Activated T-cell treated with anti-CD3 and anti-CD28 coated beads, Interleukin-2, amount 50 U/mL, for 1 hour (primary cell): ENCODE measurements around the gene FNIP1.
"Not testable (repeated sequence)": the region's sequence is repeated elsewhere in the genome, so short reads cannot be mapped to it uniquely, and the experiment has no call there.

ENCODE experiments used
- DNase-seq: peaks from one replicate; pipeline ENCODE4 v3.0.0-alpha.2; 2020

The FNIP1 gene

DNA sequence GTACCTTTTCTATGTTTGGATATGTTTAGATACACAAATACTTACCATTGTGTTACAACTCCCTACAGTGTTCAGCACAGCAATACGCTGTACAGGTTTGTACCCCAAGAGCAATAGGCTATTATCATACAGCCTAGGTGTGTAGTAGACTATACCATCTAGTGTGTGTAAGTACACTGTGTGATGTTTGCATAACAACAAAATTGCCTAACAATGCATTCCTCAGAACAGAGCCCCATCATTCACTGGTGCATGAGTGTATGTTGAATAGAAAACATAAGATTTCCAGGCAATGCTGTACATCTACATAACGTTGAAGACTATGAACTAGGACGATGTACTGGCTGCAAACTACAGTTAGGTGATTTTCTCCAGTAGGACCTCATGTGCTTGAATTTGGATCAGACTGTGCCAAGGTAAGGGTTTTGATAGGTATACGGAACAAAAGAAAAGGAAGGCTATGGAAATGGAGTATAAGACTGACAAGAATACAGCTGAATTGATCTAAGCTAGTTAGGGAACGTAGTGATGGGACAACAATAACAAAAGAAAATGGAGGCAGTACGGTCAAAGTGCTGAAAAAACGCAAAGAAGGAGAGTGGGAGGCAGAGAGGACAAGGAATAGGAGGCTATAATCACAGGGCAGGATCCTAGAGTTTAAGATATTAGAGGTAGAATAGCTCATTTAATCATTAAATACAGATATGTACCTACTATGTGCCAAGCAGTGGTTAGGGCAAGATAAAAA, 46.9 kb downstream of the FNIP1 start:
- DNase-seq, result no peak

DNA sequence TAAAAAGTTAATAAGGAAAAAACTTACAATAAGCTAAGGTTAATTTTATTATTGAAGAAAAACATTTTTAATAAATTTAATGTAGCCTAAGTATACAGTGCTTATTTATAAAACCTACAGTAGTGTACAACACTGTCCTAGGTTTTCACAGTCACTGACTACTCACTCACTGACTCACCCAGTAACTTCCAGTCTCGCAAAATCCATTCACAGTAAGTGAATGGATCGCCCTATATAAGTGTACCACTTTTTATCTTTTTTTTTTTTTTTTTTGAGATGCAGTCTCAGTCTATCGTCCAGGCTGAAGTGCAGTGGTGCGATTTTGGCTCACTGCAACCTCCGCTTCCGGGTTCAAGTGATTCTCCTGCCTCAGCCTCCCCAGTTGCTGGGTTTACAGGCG, 47.7 kb downstream of the FNIP1 start:
- DNase-seq, result no peak

DNA sequence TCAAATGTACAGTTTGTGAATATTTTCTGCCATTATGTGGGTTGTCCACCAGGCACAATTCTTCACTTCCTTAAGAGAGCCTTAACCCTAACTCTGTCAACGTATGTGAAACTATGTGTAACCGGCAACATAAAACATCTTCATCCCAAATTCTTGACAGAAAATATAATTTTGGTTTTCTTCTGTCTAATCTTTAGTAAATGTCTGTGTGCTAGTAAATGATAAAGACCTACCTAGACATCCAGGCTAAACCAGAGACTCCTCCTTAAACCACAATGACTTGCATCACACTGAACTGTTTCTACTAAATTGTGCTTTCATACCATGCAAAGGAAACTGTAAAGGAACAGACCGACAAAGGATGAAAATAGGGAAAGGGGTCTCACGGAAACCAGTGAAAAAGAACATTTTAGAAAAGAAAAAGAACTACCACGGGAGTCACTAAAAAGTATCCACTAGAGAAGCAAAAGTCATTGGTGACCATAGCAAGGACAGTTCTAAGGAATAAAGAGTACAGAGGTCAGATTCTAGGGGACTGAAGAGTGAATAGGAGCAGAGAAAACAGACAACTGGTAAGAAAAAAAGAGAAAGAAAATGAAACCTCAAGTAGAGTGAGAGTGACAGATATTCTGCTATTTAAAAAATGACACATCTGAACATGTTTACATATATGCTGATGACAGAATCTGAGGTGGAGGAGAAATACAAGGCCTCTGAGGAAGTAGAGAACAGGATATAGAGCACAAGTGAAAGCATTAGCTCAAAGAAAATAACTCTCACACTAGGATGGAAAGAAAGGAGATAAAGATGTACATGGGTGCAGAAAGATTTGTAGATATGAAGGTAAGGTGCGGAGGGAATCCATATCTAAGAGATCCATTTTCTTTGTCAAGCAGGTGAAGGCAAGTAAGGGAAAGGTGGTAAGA, 49.4 kb downstream of the FNIP1 start:
- DNase-seq, result no peak

DNA sequence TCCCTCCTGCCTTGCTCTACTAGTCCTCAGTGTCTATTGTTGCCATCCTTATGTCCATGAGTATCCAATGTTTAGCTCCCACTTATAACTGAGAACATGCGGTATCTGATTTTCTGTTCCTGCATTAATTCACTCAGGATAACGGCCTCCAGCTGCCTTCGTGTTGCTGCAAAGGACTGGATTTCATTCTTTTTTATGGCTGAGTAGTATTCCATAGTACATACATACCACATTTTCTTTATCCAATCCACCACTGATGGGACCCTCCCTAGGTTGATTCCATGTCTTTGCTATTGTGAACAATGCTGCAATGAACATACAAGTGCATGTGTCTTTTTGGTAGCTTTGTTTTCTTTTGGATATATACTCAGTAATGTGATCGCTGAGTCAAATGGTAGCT, 50.4 kb downstream of the FNIP1 start:
- DNase-seq, result no peak

DNA sequence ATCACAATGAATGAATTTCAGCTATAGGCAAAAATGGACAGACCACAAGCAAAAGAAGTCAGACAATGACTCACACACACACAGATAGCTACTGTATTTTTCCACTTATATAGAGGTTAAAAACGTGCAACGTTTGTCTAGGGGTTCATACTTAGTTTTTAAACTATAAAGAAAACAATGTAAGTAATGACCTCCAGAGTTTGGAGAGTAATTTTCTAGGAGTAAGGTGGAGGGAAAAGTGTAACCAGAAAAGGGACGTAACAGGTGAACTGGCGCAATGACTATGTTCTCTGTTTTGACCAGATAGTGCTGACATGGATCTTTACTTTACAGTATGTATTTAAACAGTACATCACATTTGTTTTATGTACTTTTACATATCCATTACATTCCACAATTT, 51.1 kb downstream of the FNIP1 start:
- DNase-seq, result no peak

DNA sequence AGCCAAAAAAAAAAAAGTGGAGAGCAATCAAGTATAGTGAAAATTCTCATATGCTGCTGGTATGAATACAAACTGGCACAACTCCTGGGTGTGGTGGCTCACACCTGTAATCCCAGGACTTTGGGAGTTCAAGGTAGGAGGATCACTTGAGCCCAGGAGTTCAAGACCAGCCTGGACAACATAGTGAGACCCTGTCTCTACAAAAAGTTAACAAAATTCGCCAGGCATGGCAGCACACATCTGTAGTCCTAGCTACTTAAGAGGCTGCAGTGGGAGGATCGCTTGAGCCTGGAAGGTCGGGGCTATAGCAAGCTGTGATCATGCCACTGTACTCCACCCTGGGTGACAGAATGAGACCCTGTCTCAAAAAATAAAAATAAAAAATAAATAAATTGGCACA, 51.7 kb downstream of the FNIP1 start:
- DNase-seq, result no peak

DNA sequence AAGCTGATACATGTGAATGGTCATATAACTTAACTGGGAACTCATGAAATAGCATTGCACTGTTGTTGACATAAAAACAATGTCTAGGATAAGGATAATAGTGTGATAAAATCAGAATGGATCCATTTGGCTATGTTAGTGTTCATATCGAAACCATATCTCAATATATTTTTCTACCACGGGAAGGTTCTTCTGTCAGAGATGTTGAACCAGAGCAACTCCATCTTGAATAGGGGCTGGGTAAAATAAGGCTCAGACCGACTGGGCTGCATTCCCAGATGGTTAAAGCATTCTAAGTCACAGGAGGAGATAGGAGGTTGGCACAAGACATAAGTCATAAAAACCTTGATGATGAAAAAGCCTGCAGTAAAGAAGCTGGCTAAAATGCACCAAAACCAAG, 56.3 kb downstream of the FNIP1 start:
- DNase-seq, result no peak

DNA sequence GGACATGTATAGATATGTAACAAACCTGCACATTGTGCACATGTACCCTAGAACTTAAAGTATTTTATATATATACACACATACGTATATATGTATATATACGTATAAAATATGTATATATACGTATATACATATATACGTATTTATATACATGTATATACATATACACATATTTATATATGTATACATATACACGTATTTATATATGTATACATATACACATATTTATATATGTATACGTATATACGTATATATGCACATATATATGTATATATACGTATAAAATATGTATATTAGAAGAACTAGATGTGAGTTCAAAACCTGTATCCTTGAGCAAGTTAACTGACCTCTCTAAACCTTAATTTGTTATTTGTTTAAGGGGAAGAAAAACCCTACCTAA, 61.4 kb downstream of the FNIP1 start:
- DNase-seq, result no peak

DNA sequence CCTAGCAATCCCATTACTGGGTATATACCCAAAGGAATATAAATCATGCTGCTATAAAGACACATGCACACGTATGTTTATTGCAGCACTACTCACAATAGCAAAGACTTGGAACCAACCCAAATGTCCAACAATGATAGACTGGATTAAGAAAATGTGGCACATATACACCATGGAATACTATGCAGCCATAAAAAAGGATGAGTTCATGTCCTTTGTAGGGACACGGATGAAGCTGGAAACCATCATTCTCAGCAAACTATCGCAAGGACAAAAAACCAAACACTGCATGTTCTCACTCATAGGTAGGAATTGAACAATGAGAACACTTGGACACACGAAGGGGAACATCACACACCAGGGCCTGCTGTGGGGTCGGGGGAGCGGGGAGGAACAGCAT, 61.9 kb downstream of the FNIP1 start:
- DNase-seq, result not testable (repeated sequence)

DNA sequence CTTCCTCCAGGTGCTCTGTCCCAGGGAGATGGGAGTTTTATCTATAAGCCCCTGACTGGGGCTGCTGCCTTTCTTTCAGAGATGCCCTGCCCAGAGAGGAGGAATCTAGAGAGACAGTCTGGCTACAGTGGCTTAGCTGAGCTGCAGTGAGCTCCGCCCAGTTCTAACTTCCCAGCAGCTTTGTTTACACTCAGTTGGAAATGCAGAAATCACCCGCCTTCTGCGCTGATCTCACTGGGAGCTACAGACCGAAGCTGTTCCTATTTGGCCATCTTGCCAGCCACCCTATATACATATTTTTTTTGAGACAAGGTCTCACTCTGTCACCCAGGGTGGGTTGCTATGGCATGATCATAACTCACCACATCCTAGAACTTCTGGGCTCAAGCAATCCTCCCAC, 67.5 kb downstream of the FNIP1 start:
- DNase-seq, result not testable (repeated sequence)

DNA sequence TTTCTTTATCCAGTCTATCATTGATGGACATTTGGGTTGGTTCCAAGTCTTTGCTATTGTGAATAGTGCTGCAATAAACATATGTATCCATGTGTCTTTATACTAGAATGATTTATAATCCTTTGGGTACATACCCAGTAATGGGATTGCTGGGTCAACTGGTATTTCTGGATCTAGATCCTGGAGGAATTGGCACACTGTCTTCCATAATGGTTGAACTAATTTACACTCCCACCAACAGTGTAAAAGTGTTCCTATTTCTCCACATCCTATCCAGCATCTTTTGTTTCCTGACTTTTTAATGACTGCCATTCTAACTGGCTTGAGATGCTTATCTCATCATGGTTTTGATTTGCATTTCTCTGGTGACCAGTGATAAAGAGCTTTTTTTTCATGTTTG, 72.7 kb downstream of the FNIP1 start:
- not testable (repeated sequence) for DNase-seq

DNA sequence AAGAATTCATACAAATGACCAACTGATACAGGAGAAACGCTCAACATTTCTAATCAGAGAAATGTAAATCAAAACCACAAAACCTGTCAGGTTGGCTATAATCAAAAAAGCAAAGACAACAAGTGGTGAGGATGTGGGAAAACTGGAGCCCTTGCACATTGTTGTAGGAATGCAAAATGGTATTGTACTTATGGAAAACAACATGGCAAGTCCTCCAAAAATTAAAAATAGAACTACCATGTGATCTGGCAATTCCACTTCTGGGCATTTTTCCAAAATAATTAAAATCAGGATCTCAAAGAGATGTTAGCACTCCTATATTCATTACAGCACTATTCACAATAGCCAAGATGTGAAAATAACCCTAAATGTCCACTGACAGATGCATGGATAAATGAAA, 76.1 kb downstream of the FNIP1 start:
- no peak for DNase-seq

DNA sequence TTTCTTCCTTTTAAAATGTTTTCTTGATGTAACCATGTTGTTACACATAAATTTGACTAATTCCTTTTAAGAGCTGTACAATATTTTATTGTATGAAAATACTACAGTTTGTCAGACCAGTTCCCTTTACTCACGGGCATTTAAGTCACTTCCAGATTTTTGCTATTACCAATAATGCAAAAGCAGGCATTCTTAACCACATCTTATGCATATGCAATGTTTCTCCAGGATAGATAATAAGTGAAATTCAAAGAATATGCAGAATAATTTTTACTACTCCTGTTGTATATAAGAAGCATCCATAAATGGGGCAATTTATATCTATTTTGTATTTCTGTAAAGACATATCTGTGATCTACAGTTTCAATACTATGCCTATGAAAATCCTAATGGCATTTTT, 77.3 kb downstream of the FNIP1 start:
- no peak for DNase-seq

DNA sequence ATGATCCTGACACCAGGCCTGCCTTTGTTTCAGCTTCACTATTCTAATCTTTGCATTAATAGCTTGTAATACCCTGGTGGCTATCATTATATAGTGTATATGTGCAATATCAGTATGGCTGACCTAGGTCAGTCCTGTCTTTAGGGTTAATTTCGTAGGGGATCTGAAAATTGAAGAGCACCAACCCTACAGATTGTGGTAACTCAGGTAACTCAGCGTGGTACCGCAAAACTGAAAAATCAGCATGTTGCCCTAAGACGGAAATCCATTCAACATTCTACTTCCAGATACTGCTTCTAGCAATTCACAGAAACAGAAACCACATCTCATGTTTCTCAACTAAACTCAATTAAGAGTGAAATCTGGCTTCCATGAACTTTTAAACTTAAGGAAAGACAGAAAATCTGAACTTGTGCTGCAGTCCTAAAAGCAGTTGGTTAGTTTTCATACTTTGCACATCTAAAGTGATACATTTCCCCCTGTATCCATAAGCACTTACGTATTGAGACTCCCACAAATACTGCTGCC, 78.3 kb downstream of the FNIP1 start:
- DNase-seq, result no peak

DNA sequence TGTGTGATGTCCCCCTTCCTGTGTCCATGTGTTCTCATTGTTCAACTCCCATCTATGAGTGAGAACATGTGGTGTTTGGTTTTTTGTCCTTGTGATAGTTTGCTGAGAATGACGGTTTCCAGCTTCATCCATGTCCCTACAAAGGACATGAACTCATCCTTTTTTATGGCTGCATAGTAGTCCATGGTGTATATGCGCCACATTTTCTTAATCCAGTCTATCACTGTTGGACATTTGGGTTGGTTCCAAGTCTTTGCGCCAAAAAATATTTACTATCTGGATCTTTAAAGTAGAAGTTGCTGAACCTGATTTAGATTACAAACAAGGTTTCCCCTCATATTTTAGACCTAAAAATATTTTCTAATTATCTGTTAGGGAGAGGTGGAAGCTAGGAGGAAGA, 79.7 kb downstream of the FNIP1 start:
- not testable (repeated sequence) for DNase-seq

DNA sequence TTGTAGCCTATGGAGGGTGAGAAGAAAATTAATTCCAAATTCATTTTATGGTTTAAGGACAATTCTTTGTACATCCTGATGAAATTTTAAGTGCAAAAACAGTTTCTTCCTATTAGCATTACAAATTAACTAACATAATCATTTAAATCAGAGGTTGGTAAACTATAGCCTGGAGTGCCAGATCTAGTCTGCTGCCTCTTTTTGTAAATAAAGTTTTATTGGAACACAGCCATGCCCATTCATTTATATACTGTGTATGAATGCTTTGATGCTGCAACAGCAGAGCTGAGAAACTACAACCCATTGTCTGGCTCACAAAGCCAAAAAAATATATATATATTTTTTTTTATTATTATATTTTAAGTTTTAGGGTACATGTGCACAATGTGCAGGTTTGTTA, 80.2 kb downstream of the FNIP1 start:
- DNase-seq, result no peak

DNA sequence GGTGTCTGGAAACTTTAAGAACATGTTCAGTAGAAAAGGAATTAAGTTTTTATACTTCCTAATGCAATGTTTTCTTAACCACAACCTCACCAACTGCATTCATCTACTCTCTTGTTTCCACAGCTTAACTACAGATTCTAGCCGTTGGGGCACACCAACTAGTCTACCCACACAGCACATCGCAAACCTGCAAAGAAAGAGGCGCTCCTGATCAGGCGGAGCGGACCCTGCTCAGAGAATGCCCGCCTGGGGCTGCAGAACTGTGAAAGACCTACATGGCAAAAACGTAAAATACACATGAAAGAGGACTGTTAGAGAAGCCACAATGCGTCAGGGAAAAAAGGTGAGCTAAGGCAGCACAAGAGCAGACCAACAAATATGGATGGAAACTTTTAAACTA, 86.4 kb downstream of the FNIP1 start:
- no peak for DNase-seq

DNA sequence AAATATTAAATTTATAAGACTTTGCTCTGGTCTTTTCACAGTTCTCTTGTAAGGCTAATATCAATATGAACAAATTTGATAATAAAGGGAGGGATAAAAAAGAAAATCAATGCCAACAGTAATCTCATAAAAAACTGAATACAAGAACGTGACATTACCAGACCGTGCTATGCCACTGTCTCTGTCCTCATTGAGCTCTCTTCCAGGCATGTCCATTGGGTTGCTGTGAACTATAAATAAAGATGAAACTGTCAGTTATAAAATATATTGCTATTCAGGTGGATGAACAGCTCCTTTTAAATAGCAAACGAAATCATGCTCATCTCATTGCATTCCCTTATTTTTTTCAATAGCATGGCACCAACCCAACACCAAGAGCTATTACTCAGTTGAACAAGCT, 87.8 kb downstream of the FNIP1 start:
- no peak for DNase-seq

DNA sequence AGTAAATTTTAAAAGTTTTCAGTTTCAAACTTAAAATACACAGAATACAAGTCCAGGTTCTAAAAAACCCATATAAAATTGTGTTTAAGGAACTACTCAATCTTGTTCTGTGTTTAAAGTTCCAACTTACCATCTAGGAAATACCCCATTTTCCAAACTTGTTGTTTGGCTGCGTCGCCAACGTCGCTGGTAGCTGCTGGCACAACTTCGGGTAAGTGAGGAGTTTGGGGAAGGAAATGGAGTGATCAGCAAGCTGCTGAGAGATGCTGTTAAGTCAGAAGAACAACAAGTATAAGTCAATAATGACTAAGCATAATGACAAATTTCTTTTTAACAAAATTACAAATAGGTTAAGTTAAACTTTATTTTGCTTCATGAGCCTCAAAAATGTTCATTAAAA, 90.5 kb downstream of the FNIP1 start:
- no peak for DNase-seq

DNA sequence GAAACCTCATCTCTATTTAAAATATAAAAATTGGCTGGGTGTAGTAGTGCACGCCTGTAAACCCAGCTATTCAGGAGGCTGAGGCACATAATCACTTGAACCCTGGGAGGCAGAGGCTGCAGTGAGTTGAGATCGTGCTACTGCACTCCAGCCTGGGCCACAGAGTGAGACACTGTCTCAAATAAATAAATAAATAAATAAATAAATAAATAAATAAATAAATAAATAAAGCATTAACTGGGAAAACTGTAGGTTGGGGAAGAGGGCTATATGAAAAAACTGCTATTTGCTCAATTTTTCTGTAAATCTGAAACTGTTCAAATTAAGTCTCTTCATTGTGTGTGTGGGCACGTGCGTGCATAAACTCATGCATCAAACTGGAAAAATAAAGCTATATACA, 101.9 kb downstream of the FNIP1 start:
- DNase-seq, result no peak

DNA sequence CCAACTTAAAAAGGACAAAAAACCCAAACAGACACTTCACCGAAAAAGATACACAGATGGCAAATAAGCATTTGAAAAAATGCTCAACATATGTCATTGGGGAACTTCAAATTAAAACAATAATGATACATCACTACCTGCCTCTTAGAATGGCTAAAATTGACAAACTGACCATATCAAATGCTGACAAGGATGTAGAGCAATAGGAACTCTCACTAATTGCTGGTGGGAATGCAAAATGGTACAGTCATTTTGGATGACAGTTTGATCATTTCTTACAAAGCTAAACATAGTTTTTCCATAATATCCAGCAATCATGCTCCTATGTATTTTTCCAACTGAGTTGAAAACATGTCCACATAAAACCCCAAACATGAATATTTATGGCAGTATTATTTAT, 102.9 kb downstream of the FNIP1 start:
- DNase-seq, result no peak

DNA sequence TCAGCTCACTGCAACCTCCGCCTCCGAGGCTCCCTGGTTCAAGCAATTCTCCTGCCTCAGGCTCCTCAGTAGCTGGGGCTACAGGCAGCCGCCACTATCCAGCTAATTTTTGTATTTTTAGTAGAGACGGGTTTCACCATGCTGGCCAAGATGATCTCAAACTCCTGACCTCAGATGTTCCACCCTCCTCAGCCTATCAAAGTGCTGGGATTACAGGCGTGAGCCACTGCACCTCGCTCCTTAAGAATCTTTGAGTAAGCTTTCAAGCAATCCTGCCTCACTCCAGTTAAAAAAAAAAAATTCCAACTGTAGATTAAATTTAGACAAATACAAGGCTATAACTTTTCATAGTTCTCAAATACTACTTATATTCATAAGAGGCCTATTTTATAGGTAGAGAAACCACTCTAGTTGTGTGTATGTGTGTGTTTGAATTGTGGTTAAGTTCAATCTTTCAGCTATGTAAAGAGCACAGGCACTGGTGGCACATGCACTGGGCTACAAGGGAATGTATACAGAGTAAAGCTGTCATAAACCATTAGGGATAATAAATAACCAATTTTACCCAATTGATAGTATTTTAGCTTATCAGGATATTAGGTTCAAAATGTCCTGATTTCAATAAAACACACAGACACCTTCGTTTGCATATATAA, 111.2 kb downstream of the FNIP1 start:
- DNase-seq, result no peak

DNA sequence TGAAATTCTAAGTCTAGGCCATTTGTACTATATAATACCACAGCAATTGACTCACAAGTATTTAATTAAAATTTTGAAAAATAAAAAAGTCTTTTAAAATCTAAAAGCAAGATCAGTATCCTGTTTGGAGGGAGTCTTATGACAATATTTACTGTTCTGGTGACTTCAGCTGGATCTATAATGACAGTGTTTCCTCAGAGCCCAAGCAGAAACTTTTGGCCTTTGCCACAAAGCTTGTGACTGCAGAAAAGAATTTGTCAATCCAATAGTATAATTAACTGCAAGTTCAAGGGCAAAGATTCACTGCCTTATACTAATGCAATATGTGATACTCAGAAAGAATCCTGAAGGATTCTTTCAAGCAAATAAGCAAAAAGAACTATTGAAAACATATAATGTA, 112.2 kb downstream of the FNIP1 start:
- DNase-seq, result no peak

DNA sequence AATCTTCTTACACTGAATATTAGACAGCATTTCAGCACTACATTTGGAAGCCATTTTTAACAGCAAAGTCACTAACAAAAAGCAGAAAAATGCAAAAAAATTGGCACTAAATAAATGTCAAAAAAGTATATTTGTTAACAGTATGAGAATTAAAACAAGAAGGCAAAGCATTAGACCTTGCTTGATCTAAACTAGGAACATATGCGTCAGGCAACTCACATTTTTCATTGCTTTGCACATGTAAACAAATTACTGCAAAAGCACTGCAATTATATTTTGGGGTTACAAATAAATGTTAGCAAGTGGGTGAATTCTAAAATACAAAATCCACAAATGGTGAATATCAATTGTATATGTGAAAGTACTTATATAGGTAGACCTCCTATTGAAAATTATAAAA, 112.8 kb downstream of the FNIP1 start:
- no peak for DNase-seq
